Ishikawa (cell line): Measurements from ENCODE around the gene HOGA1.

Experiments
- CEBPB ChIP-seq: IDR thresholded peaks from 2 replicates; pipeline ENCODE4 v1.6.1; 2012
- CREB1 ChIP-seq: IDR thresholded peaks from 2 replicates; pipeline ENCODE4 v1.6.1; 2012; ENCODE audit warnings: low read depth
- EGR1 ChIP-seq: IDR thresholded peaks from 2 replicates; pipeline ENCODE4 v1.6.1; 2012
- EP300 ChIP-seq: IDR thresholded peaks from 2 replicates; pipeline ENCODE4 v1.6.1; 2012; ENCODE audit warnings: borderline replicate concordance
- FOXM1 ChIP-seq: IDR thresholded peaks from 2 replicates; pipeline ENCODE4 v1.6.1; 2012; ENCODE audit warnings: low read depth, borderline replicate concordance
- MAX ChIP-seq: IDR thresholded peaks from 2 replicates; pipeline ENCODE4 v1.6.1; 2012
- NFIC ChIP-seq: IDR thresholded peaks from 2 replicates; pipeline ENCODE4 v1.6.1; 2012
- RAD21 ChIP-seq: IDR thresholded peaks from 2 replicates; pipeline ENCODE4 v1.6.1; 2012; ENCODE audit warnings: low read depth
- REST ChIP-seq: IDR thresholded peaks from 2 replicates; pipeline ENCODE4 v1.6.1; 2012; ENCODE audit warnings: low read depth, mild to moderate bottlenecking
- TAF1 ChIP-seq: IDR thresholded peaks from 2 replicates; pipeline ENCODE4 v1.6.1; 2012; ENCODE audit warnings: low read depth, mild to moderate bottlenecking
- TCF12 ChIP-seq: IDR thresholded peaks from 2 replicates; pipeline ENCODE4 v1.6.1; 2012; ENCODE audit warnings: low read depth
- TEAD4 ChIP-seq: IDR thresholded peaks from 2 replicates; pipeline ENCODE4 v1.6.1; 2012
- USF1 ChIP-seq: IDR thresholded peaks from 2 replicates; pipeline ENCODE4 v1.6.1; 2012
- YY1 ChIP-seq: IDR thresholded peaks from 2 replicates; pipeline ENCODE4 v1.6.1; 2012; ENCODE audit warnings: low read depth
- ZBTB7A ChIP-seq: IDR thresholded peaks from 2 replicates; pipeline ENCODE4 v1.6.1; 2012; ENCODE audit warnings: low read depth

Gene HOGA1

GRCh38 chr10:97608991-97609561, 24.9 kb downstream of the HOGA1 start:
- TF ChIP-seq TEAD4 (no peak), USF1 (no peak), TAF1 (no peak), FOXM1 (no peak), EGR1 (no peak), CREB1 (no peak), ZBTB7A (no peak), CEBPB (no peak), RAD21 (no peak), TCF12 (no peak), MAX (no peak), YY1 (no peak), NFIC (no peak), EP300 (no peak), REST (no peak)

GRCh38 chr10:97611473-97611872, 27.3 kb downstream of the HOGA1 start:
- TF ChIP-seq EGR1 (no peak), CEBPB (no peak), CREB1 (no peak), EP300 (no peak), REST (no peak), USF1 (no peak), NFIC (no peak), TEAD4 (no peak), RAD21 (no peak), YY1 (no peak), MAX (no peak), ZBTB7A (no peak)

GRCh38 chr10:97612386-97612785, 28.2 kb downstream of the HOGA1 start:
- TF ChIP-seq RAD21 (peak; percentile 87), TCF12 (no peak)

- TF ChIP-seq USF1 (no peak), EP300 (no peak), YY1 (no peak), CEBPB (no peak), RAD21 (no peak), TEAD4 (no peak), CREB1 (no peak), ZBTB7A (no peak), TCF12 (no peak), NFIC (no peak), REST (no peak), MAX (no peak), TAF1 (no peak), FOXM1 (no peak), EGR1 (no peak)
Observed at GRCh38 chr10:97618285-97618684, 34.1 kb downstream of the HOGA1 start.

GRCh38 chr10:97618733-97619132, 34.5 kb downstream of the HOGA1 start:
- TF ChIP-seq ZBTB7A, result no peak
- no peak for TF ChIP-seq USF1
- no peak for TF ChIP-seq YY1
- no peak for TF ChIP-seq CEBPB
- TF ChIP-seq EP300, result no peak
- TF ChIP-seq NFIC, result no peak
- TF ChIP-seq TAF1, result no peak
- TF ChIP-seq REST, result no peak
- TF ChIP-seq TCF12, result no peak
- TF ChIP-seq FOXM1, result no peak
- TF ChIP-seq MAX, result no peak
- TF ChIP-seq RAD21, result no peak
- TF ChIP-seq EGR1, result no peak
- TF ChIP-seq CREB1, result no peak
- no peak for TF ChIP-seq TEAD4
